GM19467 (cell line): ENCODE data around the gene FMNL2.
"Not testable (repeated sequence)": the region's sequence is repeated elsewhere in the genome, so short reads cannot be mapped to it uniquely, and the experiment has no call there.

Source experiments
- ATAC-seq: cut with Tn5 transposase; IDR thresholded peaks from one replicate; pipeline ENCODE4 v1.9.1; 2021; ENCODE audit warnings: mild to moderate bottlenecking, moderate library complexity; ENCODE audit not compliant: unreplicated experiment

The FMNL2 gene

DNA sequence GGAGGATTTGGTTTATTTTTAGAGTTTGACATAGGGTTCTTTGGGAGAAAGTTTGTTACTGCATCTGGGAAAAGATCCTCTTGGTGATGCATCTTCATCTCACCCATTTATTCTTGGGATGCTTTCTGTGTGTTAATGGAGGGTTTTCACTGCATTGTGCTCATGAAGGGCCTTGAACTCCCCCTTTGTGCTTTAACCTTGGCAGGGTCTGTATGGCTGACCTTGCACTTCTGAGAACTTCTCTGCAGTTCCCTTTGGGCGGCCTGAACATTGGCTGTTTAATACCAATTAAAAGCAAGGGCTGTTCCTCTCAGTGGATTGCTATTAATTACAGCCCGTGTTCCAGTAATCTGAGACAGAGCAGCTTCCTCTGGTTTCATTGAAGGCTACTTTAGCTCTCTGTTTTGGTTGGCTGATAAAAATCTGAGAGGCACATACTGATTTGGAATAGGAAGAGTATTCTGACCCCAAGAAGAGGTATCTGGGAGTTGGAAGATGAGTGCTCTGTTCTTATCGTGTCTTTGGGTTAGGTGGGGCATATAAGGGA is 37.5 kb downstream of the FMNL2 start:
- no peak for ATAC-seq

DNA sequence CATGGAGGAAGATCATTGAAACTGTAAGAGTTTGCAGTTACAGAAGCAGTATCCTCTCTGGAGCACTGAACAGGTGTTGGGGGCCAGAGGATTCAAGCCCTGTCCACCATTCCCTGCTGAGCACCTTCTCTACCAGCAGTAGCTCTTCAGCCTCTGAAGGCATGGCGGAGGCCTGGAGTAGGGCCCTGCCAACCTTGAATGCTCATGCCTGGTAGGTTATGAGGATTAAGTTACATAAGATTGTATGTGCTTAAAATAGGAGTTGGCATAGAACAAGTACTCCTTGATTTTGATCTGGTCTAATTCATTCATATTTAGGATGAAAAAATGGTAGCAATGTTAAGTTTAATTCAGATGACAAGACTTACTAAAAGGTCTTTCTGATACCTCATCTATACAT is 40.2 kb downstream of the FMNL2 start:
- ATAC-seq = no peak

DNA sequence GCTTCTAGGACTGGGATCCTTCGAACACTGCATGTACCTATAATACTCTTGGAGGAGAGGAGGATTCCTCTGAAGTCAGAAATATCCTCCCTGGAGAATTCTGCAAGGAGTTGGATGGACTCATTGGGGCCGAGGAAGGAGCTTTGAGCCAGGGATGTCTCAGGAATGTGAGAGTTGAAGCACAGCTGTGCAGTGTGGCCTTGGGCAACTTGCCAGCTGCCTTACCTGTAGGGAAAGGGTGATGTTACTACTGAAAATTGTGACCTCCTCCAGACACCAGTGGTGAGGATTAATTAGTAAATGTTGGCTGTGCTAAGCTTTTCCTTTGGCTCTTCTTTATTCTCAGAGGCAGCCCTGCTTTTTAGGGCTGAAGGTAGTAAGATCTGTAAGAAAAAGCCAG is 41.4 kb downstream of the FMNL2 start:
- no peak for ATAC-seq

DNA sequence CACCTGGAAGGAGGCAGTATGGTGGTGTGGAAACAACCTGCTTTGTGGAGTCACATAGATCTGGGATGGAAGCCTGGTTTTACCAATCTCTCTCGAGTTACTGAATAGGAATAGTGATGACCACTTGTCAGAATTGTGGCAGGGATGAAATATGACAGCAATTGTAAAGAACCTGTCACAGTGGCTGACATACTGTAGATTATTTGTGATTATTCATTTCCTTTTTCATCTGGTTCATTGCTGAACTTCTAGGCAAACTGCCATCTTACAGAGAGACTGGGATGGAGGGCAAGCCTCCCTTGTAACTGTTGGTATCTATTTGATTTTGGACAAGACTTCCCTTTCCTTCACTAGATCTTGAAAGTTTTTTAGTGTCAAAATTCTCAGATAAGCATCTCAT is 42.0 kb downstream of the FMNL2 start:
- no peak for ATAC-seq

DNA sequence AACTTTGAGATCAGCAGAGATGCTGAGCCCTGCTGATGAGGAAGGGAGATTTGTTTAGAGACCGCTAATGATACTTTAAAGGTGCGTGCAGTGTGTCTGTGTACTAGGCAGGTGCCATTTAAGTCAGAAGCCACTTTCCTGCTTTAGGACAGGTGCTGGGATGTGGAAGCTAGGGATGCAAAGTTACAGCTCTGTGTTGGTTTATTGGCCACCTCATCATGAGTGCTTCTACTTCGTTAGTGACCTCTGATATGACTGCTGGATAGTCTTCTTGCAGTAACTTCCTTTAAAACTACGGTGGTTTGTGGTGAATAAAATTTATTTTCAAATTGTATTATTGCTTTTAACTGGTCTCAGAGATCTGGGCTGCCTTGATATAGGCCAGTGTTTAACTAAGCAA is 44.1 kb downstream of the FMNL2 start:
- ATAC-seq = no peak

DNA sequence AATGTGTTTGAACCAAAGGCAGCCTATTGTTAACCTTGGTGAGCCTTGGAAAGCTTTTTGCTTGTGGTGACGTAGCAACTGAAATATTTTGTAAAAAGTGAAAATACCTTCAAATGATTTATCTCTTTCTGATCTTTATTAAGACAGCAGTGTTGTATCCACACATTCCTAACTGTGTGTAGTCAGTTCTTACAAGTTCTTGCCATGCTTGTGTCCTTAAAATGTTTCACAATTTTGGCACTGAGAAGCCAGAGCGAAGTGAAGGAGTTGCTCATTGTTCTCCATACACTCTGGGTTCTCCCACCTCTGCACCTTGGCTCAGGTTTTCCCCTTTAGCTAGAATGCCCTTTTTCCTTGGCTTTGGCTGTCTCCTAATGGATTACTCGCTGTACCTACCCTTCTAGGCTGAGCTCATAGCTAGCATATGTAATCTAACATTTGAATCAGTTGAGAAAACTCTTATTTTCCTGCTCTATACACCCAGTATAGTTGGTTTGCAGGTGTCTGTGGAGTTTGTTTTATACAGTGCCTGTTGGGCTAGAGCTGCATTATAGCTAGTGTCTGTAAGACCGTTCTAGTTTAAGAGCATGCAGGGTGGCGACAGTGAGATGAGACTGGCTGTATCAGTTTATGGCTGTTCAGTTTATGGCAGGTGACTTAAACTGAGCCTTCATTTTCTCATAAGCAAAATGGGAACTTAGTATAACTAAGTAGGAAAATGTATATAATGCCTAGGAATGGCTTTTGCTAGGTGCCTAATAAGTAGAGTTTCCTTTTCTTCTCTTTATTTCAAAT is 45.5 kb downstream of the FMNL2 start:
- ATAC-seq = no peak

DNA sequence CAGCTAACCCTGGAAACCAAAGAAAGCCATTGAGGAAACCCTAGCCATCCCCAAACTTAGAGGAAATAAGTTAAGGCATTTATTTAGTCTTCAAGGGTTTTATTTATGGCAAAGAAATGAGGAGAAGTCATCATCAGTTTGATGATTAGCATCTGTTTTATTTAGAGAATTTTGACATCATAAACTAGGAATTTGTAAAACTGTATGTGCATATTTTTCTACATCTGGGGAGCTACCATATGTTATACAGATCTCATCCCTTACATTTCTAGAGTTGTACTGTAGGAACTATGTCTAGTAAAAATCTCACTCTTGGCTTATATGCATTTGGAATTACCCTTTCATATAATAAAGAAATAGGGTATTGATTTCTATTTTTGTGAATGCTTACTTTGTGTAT is 48.7 kb downstream of the FMNL2 start:
- no peak for ATAC-seq

DNA sequence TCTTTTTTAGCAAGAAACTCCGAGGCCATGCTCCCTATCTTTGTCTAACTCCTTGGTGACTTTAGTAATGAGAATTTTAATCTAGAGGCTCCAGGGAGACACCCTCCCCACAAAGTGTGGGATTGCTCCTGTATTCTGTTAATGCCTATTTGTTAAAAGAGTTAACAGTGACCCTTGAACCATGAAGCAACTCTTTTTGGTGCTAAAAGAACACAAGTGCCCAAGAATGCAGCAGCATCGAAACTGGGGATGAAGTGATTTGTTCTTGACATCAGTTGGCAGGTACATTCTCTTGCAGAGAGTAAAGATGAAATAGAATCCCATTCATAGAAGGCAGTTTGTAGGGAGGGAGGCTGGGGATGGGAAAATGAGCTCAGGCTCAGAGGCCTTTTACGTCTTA is 50.0 kb downstream of the FMNL2 start:
- ATAC-seq = no peak

DNA sequence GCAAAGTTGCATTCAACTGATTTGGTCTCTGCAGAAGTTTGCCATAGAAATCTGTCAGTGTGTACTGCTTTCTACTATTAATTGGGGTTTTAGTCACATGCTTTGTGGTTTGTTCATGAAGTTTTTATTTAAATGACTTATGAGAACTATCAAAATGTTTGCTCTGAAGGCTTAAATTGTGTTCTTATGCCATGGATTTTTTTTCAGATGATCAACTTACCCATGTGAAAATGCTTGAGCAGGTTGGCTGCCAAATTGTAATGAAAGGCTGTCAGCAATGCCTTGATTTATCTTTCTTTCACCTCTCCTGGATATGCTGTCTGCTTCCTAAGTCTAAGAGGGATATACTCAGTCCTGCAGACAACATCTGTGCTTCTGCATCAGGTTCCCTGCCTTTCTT is 50.7 kb downstream of the FMNL2 start:
- no peak for ATAC-seq

DNA sequence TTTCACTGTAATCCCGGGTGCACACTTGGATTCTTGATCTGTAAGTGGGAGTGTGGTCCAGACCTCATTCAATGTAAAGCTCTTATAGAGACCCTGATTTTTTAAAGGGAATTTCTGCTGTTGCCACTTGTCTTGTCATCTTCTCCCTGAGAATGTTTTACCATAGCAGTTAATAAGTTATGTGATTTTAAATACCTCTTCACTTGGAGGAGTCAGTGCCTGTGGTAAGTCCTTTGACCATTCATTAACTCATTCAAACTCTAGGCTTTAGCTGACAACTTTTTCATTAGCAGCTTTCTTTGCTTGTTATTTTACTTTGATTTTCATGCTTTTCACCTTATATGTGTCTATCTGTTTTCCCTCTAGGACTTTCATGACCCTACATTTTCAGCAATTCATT is 51.3 kb downstream of the FMNL2 start:
- no peak for ATAC-seq

DNA sequence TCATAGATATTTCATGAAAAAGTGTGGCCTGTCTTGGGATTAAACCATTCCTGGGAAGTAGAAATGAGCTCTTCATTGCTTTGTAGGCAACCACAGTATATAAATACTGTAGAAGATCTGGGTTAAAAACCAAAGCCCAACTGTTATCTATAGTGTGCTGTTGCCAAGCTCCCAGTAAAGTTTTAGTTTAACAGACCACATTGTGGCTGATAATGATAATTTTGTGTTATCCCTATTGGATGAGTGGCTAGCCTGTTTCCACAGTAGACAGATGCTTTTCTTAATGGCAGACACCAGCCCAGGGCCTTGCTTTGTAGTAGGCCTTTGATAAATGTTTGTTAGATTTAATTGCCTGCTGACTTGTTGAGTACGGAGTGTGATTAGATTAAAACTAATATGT is 52.1 kb downstream of the FMNL2 start:
- ATAC-seq = no peak

DNA sequence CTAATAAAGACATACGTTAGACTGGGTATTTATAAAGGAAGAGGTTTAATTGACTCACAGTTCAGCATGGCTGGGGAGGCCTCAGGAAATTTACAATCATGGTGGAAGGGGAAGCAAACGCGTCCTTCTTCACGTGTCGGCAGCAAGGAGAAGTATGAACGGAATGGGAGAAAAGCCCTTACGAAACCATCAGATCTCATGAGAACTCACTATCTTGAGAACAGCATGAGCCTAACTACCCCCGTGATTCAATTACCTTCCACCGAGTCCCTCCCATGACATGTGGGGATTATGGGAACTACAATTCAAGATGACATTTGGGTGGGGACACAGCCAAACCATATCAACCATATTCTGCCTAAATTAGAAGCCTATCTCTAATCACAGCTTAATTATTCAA is 53.3 kb downstream of the FMNL2 start:
- ATAC-seq = not testable (repeated sequence)

DNA sequence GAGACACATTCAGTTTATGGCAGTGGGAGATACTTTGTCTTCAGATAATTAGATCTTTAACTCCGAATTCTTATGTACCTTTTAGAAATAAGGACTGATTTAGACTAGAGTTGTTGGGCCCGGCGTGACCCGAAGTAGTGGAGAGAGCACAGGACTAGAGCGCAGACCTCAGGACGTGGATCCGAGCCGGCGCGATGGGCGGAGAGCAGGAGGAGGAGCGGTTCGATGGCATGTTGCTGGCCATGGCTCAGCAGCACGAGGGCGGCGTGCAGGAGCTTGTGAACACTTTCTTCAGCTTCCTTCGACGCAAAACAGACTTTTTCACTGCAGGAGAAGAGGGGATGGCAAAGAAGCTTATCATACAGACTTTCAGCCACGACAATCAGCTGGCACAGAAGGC is 54.5 kb downstream of the FMNL2 start:
- ATAC-seq = no peak

DNA sequence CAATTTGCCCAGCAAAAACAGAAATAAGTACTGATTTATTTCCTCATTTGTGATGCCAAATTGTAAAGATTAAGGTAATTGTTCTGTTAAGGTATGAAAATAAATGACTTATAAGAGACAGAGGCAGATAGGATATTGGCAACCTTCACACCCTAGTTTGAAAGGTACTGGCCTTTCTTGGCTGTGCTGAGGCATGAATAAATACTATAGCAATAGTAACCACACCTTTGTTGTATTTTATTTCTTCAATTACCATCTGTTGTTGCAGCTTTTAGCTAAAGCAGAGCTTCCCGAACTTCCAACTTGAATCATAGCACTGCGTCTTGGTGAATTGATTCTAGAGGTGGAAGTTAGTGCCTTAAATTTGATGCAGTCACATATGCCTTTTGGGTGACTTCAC is 55.9 kb downstream of the FMNL2 start:
- ATAC-seq = no peak

DNA sequence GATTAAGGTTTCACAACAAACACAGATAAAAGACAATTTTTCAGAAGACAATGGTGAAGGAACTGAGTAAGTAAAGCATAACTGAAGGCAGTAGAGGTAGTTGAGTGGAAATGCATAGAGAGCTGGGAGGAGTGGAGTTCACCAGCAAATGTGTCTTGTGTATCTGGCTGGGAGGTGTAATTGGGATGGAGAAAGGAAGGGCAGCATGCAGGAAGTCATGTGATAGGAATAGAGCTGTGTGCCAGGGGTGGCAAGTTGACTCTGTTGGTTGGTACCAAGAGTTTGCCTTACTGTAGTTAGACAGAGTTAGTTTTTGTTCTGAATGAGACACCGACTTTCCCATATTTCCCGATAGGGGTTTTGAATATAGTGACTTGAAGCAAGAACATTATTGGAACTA is 56.3 kb downstream of the FMNL2 start:
- no peak for ATAC-seq

DNA sequence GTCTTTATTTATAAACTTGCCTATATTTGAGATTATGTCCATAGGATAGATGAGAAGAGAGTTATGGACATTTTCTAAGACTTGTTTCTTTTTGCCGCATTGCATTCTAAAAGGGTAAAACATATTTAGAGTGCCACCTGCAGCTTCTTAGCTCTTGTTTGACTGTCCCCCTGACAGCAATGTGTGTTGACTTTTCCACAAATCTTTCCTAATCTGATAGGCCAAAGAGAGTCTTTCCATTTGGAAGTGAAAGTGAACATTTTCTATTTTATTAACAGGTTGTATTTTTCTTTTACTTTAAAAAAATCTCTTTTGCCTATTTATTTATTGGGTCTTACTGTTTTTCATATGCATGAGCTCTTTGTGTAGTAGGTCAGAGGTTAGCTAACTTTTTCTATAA is 58.4 kb downstream of the FMNL2 start:
- no peak for ATAC-seq

DNA sequence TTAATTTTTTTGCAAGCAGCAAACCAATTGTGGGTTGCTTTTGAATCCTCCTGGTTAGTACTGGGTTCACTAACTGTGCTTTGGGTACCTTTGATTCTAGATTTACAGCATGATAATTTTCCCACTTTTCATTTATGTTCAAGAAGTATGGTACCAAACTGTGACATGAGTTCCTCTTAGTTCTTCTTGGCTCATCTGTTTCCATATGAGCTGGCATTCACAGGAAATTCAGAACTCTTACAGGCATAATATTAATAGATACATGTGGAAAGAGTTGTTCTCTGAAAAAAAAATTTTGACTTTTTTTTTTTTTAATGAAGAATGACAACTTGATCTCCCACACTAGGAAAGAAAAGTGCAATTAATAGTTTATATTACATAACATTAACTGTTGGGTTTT is 59.4 kb downstream of the FMNL2 start:
- no peak for ATAC-seq

DNA sequence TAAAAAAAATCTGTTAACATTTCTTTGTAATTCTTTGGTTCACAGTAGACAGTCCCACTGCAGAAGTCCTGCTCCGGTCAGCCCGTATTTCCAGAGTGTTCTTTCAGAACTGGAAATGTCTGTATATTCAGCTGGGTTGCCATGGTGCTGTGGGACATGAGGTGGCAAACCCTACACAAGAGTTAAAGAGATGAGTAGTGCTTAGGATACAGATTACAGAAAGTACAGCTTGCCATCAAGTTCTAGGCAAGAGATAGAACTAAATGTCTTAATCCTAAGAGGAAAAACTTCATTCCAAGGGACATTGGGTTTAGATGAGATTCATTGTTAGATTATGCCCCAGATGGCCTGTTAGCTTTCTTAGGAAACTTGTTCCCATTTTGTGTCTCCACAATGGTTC is 60.1 kb downstream of the FMNL2 start:
- ATAC-seq = no peak

DNA sequence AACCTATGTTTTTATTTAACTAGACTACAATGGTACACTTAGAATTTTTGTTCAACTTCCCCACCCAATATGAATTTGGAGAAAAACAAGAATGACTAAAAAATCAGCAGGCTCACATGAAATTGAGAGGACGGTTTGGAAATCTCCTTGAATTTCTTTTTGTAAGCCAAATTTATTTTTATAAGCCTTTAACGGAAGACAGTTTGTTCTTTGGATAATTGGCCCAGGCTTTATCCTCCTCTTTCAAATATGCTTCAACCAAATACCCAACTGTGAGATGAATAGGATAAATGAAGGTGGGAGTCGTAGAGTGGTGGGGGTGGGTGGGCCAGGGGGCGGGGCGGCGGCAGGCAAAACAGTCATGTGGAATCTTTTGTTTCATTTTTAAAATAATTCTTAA is 60.6 kb downstream of the FMNL2 start:
- ATAC-seq = no peak

DNA sequence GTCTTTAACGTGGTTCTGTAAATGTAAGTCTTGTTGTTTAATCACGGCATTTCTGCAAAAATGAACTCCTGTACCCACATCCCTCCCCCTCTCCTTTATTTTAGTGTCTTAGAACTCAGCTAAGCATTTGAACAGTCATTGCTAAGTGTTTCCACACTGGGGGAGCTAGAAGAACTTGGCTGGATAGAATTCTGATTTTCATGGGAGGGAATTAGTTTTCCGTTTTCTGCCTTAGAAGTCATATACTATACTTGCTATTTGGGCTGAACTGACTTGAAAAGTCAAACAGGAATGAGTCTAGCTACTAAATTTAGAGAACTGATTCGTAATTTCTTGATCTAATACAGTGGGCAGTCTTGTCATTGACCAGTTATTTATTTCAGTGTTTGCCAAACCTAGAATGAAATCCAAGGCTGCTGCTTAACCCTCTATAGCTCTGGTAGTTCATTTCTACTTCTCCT is 61.1 kb downstream of the FMNL2 start:
- ATAC-seq = no peak

DNA sequence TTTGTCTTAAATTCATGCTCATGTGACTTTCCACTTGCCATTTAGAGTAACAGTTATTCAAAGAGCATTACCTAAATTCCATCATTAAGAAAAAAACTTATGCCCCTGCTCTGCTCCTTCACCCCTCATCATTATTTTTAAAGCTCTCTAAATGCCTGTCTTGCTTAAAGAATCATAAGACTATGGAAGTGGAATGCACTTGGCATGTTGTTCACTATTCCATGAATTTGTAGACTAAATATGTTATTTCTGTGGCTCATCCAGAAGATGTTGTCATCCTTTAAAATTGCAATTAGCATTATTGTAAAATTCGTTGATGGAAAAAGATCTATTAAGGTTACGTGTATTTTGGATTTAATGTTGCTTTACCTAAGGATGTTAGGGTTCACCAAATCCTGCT is 61.8 kb downstream of the FMNL2 start:
- ATAC-seq = no peak

DNA sequence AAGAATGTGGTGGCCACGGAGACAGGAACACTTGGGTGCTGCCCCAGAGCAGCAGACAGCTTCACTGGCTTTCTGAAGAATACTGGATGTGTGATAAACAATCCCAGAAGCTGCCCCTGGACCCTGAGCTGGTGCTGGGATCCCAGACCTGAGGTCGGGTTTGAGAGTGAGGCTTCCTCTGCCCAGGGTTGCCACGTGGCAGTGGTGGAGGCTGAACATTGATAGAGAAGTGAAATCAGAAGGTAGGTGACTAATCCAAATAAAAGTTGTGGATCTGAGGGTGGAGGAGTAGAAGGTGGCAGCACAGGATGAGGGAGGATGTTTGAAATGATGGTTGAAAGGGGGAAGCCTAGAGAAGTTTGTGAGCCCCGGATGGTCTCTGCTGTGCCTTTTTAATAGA is 64.0 kb downstream of the FMNL2 start:
- ATAC-seq = no peak
